Liver (tissue), 9 donors: ENCODE data around the gene TTC28. TPM values are rescaled to one million over a fixed set of nuclear protein-coding genes. Genes with fewer than 3 reads are reported as not detected.
"Not testable (repeated sequence)": the region's sequence is repeated elsewhere in the genome, so short reads cannot be mapped to it uniquely, and the experiment has no call there.

Source experiments
- DNase-seq: peaks from one replicate; pipeline ENCODE4 v3.0.0-alpha.2; 2017; ENCODE audit warnings: low spot score
- H3K27ac ChIP-seq, 2 donors: one replicate each; pipeline ENCODE4 v1.7.0; 2013; ENCODE audit warnings: inconsistent platforms in 2 of 2, low read length in 2 of 2, control low read depth in 1 of 2, low read depth in 1 of 2, mild to moderate bottlenecking in 1 of 2
- H3K27me3 ChIP-seq, 4 donors: one replicate each; pipeline versions ENCODE4 v1.6.1 to v1.7.0; 2013; ENCODE audit warnings: low read length in 3 of 4, inconsistent platforms in 1 of 4, mild to moderate bottlenecking in 1 of 4, moderate library complexity in 1 of 4; ENCODE audit not compliant: control insufficient read depth in 4 of 4, insufficient read depth in 4 of 4
- H3K36me3 ChIP-seq, 4 donors: one replicate each; pipeline versions ENCODE4 v1.6.1 to v1.7.0; 2013; ENCODE audit warnings: low read length in 3 of 4, mild to moderate bottlenecking in 3 of 4, low read depth in 1 of 4, moderate library complexity in 1 of 4; ENCODE audit not compliant: control insufficient read depth in 4 of 4, insufficient read depth in 3 of 4
- H3K4me1 ChIP-seq, 4 donors: one replicate each; pipeline versions ENCODE4 v1.6.1 to v1.7.0; 2013; ENCODE audit warnings: low read length in 3 of 4, mild to moderate bottlenecking in 3 of 4, moderate library complexity in 1 of 4; ENCODE audit not compliant: control insufficient read depth in 4 of 4, insufficient read depth in 4 of 4
- H3K4me3 ChIP-seq, 3 donors: one replicate each; pipeline versions ENCODE4 v1.6.1 to v1.7.0; 2013; ENCODE audit warnings: low read length in 3 of 3, control low read depth in 1 of 3, low read depth in 1 of 3, mild to moderate bottlenecking in 1 of 3
- H3K9ac ChIP-seq, 2 donors: one replicate each; pipeline ENCODE4 v1.7.0; 2013; ENCODE audit warnings: low read length in 2 of 2, mild to moderate bottlenecking in 2 of 2, moderate library complexity in 2 of 2, control low read depth in 1 of 2, low read depth in 1 of 2
- H3K9me3 ChIP-seq, 4 donors: one replicate each; pipeline versions ENCODE4 v1.6.1 to v1.7.0; 2013; ENCODE audit warnings: low read length in 3 of 4; ENCODE audit not compliant: control insufficient read depth in 4 of 4
- CTCF ChIP-seq: fragments of 150-350 bp; IDR thresholded peaks from 2 replicates; pipeline ENCODE4 v1.5.1; 2017; ENCODE audit warnings: improper control_type of control experiment, low read depth, low read length; ENCODE audit not compliant: missing input control
- EGR1 ChIP-seq, 2 donors: IDR thresholded peaks; 2 replicates each; pipeline ENCODE4 v1.6.1; 2016 to 2018; ENCODE audit warnings: antibody characterized with exemption in 2 of 2, low read depth in 2 of 2
- FOXA1 ChIP-seq: IDR thresholded peaks from 2 replicates; pipeline ENCODE4 v1.6.1; 2016; ENCODE audit warnings: antibody characterized with exemption
- GABPA ChIP-seq, 2 donors: IDR thresholded peaks in 1 of 2; conservative IDR thresholded peaks in 1 of 2; 2 replicates each; pipeline ENCODE4 v1.6.1; 2016; ENCODE audit warnings: antibody characterized with exemption in 2 of 2, mild to moderate bottlenecking in 1 of 2, moderate library complexity in 1 of 2
- HNF4G ChIP-seq: IDR thresholded peaks from 2 replicates; pipeline ENCODE4 v1.6.1; 2016; ENCODE audit warnings: antibody characterized with exemption
- JUND ChIP-seq, 2 donors: IDR thresholded peaks; 2 replicates each; pipeline ENCODE4 v1.6.1; 2016; ENCODE audit warnings: antibody characterized with exemption in 2 of 2
- REST ChIP-seq: IDR thresholded peaks from 2 replicates; pipeline ENCODE4 v1.6.1; 2016; ENCODE audit warnings: antibody characterized with exemption, mild to moderate bottlenecking
- WGBS: extraction: QIAGEN DNeasy Blood & Tissue Kit; methylation state at CpG from one replicate; pipeline ENCODE4 v1.1.7; 2013; 5-methylcytosine and 5-hydroxymethylcytosine counted together
- polyA plus RNA-seq, 2 donors: library from polyadenylated mRNA; stranded (reverse) in 1 of 2; unstranded in 1 of 2; fragments of 200-250 nt in 1 of 2; fragments of >200 nt in 1 of 2; fragmentation: Nextera tagmentation in 1 of 2; extraction: Ambion mirVana in 1 of 2; gene quantifications; one replicate each; pipeline versions ENCODE4 v1.2.1 to v1.2.3, GENCODE V29; 2013 to 2015
- total RNA-seq, 2 donors: library from RNA; depleted of rRNA; stranded (reverse); fragments of >200 nt; gene quantifications; one replicate each; pipeline ENCODE4 v1.2.3, GENCODE V29; 2014
- donor health status: healthy.
- donor health status: healthy.
- donor health status: healthy.
- donor health status: healthy.
- donor health status: healthy.

The TTC28 gene
- total and polyA plus RNA-seq, 4 donors: 4.2 to 19.4 (median 5.9) TPM

DNA sequence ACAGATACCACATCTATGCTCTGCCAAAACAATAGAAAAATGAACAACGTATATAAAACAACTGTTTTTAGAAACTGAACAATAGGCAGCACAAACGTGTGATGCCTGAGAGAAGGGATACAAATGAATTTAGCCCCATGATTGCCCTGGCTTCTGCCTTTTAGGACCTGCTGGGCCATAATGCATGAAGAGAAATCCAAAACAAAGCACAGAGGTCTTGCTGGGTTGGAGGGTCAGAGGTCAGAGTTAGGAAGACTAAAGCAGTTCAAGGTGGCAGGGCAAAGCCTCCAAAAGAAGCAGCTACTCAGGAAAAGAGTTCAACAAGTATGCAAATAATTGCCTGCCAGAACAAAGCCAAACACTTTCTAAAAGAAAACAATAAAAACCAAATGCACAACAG lies 138.5 kb downstream of the TTC28 start:
- H3K9me3 ChIP-seq: no peaks in the 10 kb centered on the region
- H3K36me3 ChIP-seq: no peaks in the 10 kb centered on the region
- no peaks in the 10 kb centered on the region for H3K4me1 ChIP-seq
- H3K4me3 ChIP-seq: no peak overlapping the region
- 77% methylated on average over 2 of the region's 2 CpGs for WGBS
- DNase-seq: no peak
- H3K27ac ChIP-seq: no peak overlapping the region
- no peaks in the 10 kb centered on the region for H3K27me3 ChIP-seq
- no peak overlapping the region for H3K9ac ChIP-seq
- TF ChIP-seq HNF4G: no peak
- no peak for TF ChIP-seq FOXA1

GRCh38 chr22:28538922-28539321 lies 140.7 kb downstream of the TTC28 start:
- DNase-seq: no peak
- TF ChIP-seq CTCF (no peak), GABPA (IDR thresholded peaks at IDR 0.05 in 1 of 2, conservative IDR thresholded peaks at IDR 0.05 in 1 of 2) (no peak), REST (no peak), EGR1 (IDR thresholded peaks at IDR 0.05; ENCODE audit: low read depth in 2 of 2) (no peak), JUND (IDR thresholded peaks at IDR 0.05) (no peak)
- 92% methylated on average over 2 of the region's 2 CpGs for WGBS
- Histone ChIP-seq H3K4me1 (no peaks in the 10 kb centered on the region), H3K27me3 (no peaks in the 10 kb centered on the region), H3K9ac (no peak overlapping the region), H3K4me3 (no peak overlapping the region), H3K36me3 (no peaks in the 10 kb centered on the region), H3K9me3 (no peaks in the 10 kb centered on the region), H3K27ac (no peak overlapping the region)

DNA sequence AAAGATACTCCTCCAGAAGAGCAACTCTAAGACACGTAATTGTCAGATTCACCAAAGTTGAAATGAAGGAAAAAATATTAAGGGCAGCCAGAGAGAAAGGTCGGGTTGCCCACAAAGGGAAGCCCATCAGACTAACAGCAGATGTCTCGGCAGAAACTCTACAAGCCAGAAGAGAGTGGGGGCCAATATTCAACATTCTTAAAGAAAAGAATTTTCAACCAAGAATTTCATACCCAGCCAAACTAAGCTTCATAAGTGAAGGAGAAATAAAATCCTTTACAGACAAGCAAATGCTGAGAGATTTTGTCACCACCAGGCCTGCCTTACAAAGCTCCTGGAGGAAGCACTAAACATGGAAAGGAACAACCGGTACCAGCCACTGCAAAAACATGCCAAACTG lies 149.1 kb downstream of the TTC28 start:
- not testable (repeated sequence) for DNase-seq, H3K9me3 ChIP-seq, H3K36me3 ChIP-seq, H3K27ac ChIP-seq, H3K4me3 ChIP-seq, H3K4me1 ChIP-seq, H3K9ac ChIP-seq, H3K27me3 ChIP-seq
- WGBS: 91% methylated on average over 4 of the region's 4 CpGs

DNA sequence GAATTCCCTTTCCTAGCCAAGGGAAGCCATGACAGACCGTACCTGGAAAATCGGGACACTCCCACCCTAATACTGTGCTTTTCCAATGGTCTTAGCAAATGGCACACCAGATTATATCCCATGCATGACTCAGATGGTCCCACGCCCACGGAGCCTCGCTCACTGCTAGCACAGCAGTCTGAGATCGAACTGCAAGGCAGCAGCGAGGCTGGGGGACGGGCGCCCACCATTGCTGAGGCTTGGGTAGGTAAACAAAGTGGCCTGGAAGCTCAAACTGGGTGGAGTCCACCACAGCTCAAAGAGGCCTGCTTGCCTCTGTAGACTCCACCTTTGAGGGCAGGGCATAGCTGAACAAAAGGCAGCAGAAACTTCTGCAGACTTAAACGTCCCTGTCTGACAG lies 150.5 kb downstream of the TTC28 start:
- WGBS: 94% methylated on average over 10 of the region's 10 CpGs
- not testable (repeated sequence) for DNase-seq, H3K36me3 ChIP-seq, H3K4me1 ChIP-seq, H3K4me3 ChIP-seq, H3K9ac ChIP-seq, H3K27ac ChIP-seq, H3K27me3 ChIP-seq, H3K9me3 ChIP-seq
